Measurements from ENCODE around the gene HMOX1.

The HMOX1 gene

GRCh38 chr22:35409783-35410662 lies 29.1 kb downstream of the HMOX1 start:
- no peak for DNase-seq

- no peak for DNase-seq
Measured at GRCh38 chr22:35410663-35411034, 29.8 kb downstream of the HMOX1 start.

GRCh38 chr22:35411102-35411501 lies 30.2 kb downstream of the HMOX1 start:
- DNase-seq, result no peak

- no peak for DNase-seq
Measured at GRCh38 chr22:35413624-35414023, 32.7 kb downstream of the HMOX1 start.

GRCh38 chr22:35417606-35418005 lies 36.7 kb downstream of the HMOX1 start:
- no peak for DNase-seq

GRCh38 chr22:35418088-35418487 lies 37.2 kb downstream of the HMOX1 start:
- DNase-seq, result no peak

- no peak for DNase-seq
Measured at GRCh38 chr22:35418731-35419130, 37.8 kb downstream of the HMOX1 start.

GRCh38 chr22:35419756-35420155 lies 38.9 kb downstream of the HMOX1 start:
- no peak for DNase-seq

GRCh38 chr22:35421121-35421520 lies 40.2 kb downstream of the HMOX1 start:
- DNase-seq, result no peak

GRCh38 chr22:35422145-35422544 lies 41.2 kb downstream of the HMOX1 start:
- DNase-seq, result no peak

GRCh38 chr22:35422936-35423335 lies 42.0 kb downstream of the HMOX1 start:
- DNase-seq, result no peak

GRCh38 chr22:35424081-35424480 lies 43.2 kb downstream of the HMOX1 start:
- DNase-seq, result no peak

- DNase-seq, result no peak
Measured at GRCh38 chr22:35424761-35425160, 43.9 kb downstream of the HMOX1 start.

- no peak for DNase-seq
Measured at GRCh38 chr22:35425546-35425945, 44.6 kb downstream of the HMOX1 start.

- DNase-seq, result peak; percentile 25
Measured at GRCh38 chr22:35425971-35426800, 45.3 kb downstream of the HMOX1 start.

GRCh38 chr22:35426801-35427140 lies 45.9 kb downstream of the HMOX1 start:
- DNase-seq, result no peak

GRCh38 chr22:35430897-35431322 lies 50.0 kb downstream of the HMOX1 start:
- peak; percentile 84 for DNase-seq

- no peak for DNase-seq
Measured at GRCh38 chr22:35431483-35432227, 50.8 kb downstream of the HMOX1 start.

GRCh38 chr22:35432228-35432905 lies 51.5 kb downstream of the HMOX1 start:
- DNase-seq, result no peak

- DNase-seq, result no peak
Measured at GRCh38 chr22:35434061-35434710, 53.3 kb downstream of the HMOX1 start.

GRCh38 chr22:35435201-35435740 lies 54.4 kb downstream of the HMOX1 start:
- no peak for DNase-seq

GRCh38 chr22:35436421-35436820 lies 55.5 kb downstream of the HMOX1 start:
- DNase-seq, result no peak
